Measurements from ENCODE around the gene AFAP1.

Gene AFAP1

GRCh38 chr4:7962609-7963508 is 23.2 kb upstream of the AFAP1 start:
- TF ChIP-seq TEAD4 (IDR thresholded peaks at IDR 0.05) (no peak), MAX (IDR thresholded peaks at IDR 0.05) (no peak), CREB1 (IDR thresholded peaks at IDR 0.05; ENCODE audit: low read depth) (no peak), TAF1 (IDR thresholded peaks at IDR 0.05; ENCODE audit: low read depth) (no peak), YY1 (IDR thresholded peaks at IDR 0.05; ENCODE audit: low read depth) (no peak), ZBTB7A (IDR thresholded peaks at IDR 0.05; ENCODE audit: low read depth) (no peak), TCF12 (IDR thresholded peaks at IDR 0.05; ENCODE audit: low read depth) (no peak), REST (IDR thresholded peaks at IDR 0.05; ENCODE audit: low read depth) (no peak), CEBPB (IDR thresholded peaks at IDR 0.05) (no peak), EGR1 (IDR thresholded peaks at IDR 0.05) (no peak), FOXM1 (IDR thresholded peaks at IDR 0.05; ENCODE audit: borderline replicate concordance, low read depth) (no peak)

GRCh38 chr4:7960790-7961655 is 21.4 kb upstream of the AFAP1 start:
- TF ChIP-seq YY1 (IDR thresholded peaks at IDR 0.05; ENCODE audit: low read depth) (no peak), USF1 (IDR thresholded peaks at IDR 0.05) (peak; percentile 85), CEBPB (IDR thresholded peaks at IDR 0.05) (peak; percentile 75; the same call in 1 of the 2 replicates), NFIC (IDR thresholded peaks at IDR 0.05) (peak; percentile 80; the same call in 1 of the 2 replicates), EGR1 (IDR thresholded peaks at IDR 0.05) (peak; percentile 74), RAD21 (IDR thresholded peaks at IDR 0.05; ENCODE audit: low read depth) (no peak), TEAD4 (IDR thresholded peaks at IDR 0.05) (peak; percentile 82), ZBTB7A (IDR thresholded peaks at IDR 0.05; ENCODE audit: low read depth) (no peak), TAF1 (IDR thresholded peaks at IDR 0.05; ENCODE audit: low read depth) (no peak), MAX (IDR thresholded peaks at IDR 0.05) (peak; percentile 72), EP300 (IDR thresholded peaks at IDR 0.05; ENCODE audit: borderline replicate concordance) (peak; percentile 74; the same call in 1 of the 2 replicates), TCF12 (IDR thresholded peaks at IDR 0.05; ENCODE audit: low read depth) (peak; percentile 76), REST (IDR thresholded peaks at IDR 0.05; ENCODE audit: low read depth) (no peak), CREB1 (IDR thresholded peaks at IDR 0.05; ENCODE audit: low read depth) (peak; percentile 18; the same call in 1 of the 2 replicates), FOXM1 (IDR thresholded peaks at IDR 0.05; ENCODE audit: borderline replicate concordance, low read depth) (peak; percentile 16; the same call in 1 of the 2 replicates)

- TF ChIP-seq RAD21 (IDR thresholded peaks at IDR 0.05; ENCODE audit: low read depth) (no peak), YY1 (IDR thresholded peaks at IDR 0.05; ENCODE audit: low read depth) (no peak), EP300 (IDR thresholded peaks at IDR 0.05; ENCODE audit: borderline replicate concordance) (no peak), FOXM1 (IDR thresholded peaks at IDR 0.05; ENCODE audit: borderline replicate concordance, low read depth) (no peak), EGR1 (IDR thresholded peaks at IDR 0.05) (no peak), REST (IDR thresholded peaks at IDR 0.05; ENCODE audit: low read depth) (no peak), NFIC (IDR thresholded peaks at IDR 0.05) (no peak), MAX (IDR thresholded peaks at IDR 0.05) (no peak), TCF12 (IDR thresholded peaks at IDR 0.05; ENCODE audit: low read depth) (no peak)
Observed at GRCh38 chr4:7960017-7960789, 20.5 kb upstream of the AFAP1 start.
